Uterus (tissue), 4 donors: ENCODE results near the gene RPL11. TPM values are rescaled to one million over a fixed set of nuclear protein-coding genes. Genes with fewer than 3 reads are reported as not detected.
A peak's percentile ranks its signal among the peaks of the same experiment; 100 is the strongest.

Experiments used
- DNase-seq, 2 donors: peaks; one replicate each; pipeline ENCODE4 v3.0.0-alpha.2; 2019 to 2020
- H3K27ac ChIP-seq, 2 donors: fragments of 200-600 bp; sonication (generic); 1 replicate in 1 of 2; 2 replicates in 1 of 2; pipeline ENCODE4 v1.5.1; 2016 to 2018
- H3K27me3 ChIP-seq, 2 donors: fragments of 200-600 bp; sonication (generic); one replicate each; pipeline ENCODE4 v1.5.1; 2018 to 2019; ENCODE audit warnings: control low read depth in 1 of 2
- H3K36me3 ChIP-seq, 2 donors: fragments of 200-600 bp; sonication (generic); one replicate each; pipeline ENCODE4 v1.5.1; 2019; ENCODE audit warnings: control low read depth in 1 of 2
- H3K4me1 ChIP-seq, 2 donors: fragments of 200-600 bp; sonication (generic); one replicate each; pipeline ENCODE4 v1.5.1; 2018 to 2019; ENCODE audit warnings: control low read depth in 1 of 2
- H3K4me3 ChIP-seq, 2 donors: fragments of 200-600 bp; sonication (generic); 1 replicate in 1 of 2; 2 replicates in 1 of 2; pipeline ENCODE4 v1.5.1; 2018 to 2019; ENCODE audit warnings: mild to moderate bottlenecking in 1 of 2
- H3K9me3 ChIP-seq, 2 donors: fragments of 200-600 bp; sonication (generic); one replicate each; pipeline ENCODE4 v1.5.1; 2019; ENCODE audit warnings: control low read depth in 1 of 2
- POLR2A ChIP-seq, 2 donors: fragments of 450-650 bp; IDR thresholded peaks; one replicate each; pipeline ENCODE4 v1.6.1; 2016; ENCODE audit warnings: antibody characterized with exemption in 2 of 2, mild to moderate bottlenecking in 1 of 2, moderate library complexity in 1 of 2
- intact Hi-C: fragments of 100-400 bp; cut with DNase I; formaldehyde crosslinking; loops from one replicate; pipeline ENCODE4 v1.15.1; 2023; ENCODE audit warnings: low total_unique reads
- total RNA-seq, 4 donors: library from RNA; depleted of rRNA in 3 of 4; stranded (reverse); fragments of >200 nt in 3 of 4; gene quantifications; one replicate each; pipeline versions ENCODE4 v1.1.0 to v1.2.4, GENCODE V29; 2014 to 2023
- TF ChIP-seq, protein P1 (sequence below), 4 experiments: fragments of 200-600 bp in 2 of 4; fragments of 450-650 bp in 2 of 4; sonication (generic) in 2 of 4; IDR thresholded peaks; one replicate each; pipeline ENCODE4 v1.5.1; 2016 to 2019; ENCODE audit warnings: antibody characterized with exemption in 4 of 4, mild to moderate bottlenecking in 2 of 4, moderate library complexity in 1 of 4
- donor health status: DM: yes; HTN: yes; CAD: no.

RPL11 gene
- 1,000 to 10,000 TPM in 3 of 4 donors, 100 to 1,000 TPM in 1; 710 to 1,429 (median 1,220) TPM for total RNA-seq

DNA sequence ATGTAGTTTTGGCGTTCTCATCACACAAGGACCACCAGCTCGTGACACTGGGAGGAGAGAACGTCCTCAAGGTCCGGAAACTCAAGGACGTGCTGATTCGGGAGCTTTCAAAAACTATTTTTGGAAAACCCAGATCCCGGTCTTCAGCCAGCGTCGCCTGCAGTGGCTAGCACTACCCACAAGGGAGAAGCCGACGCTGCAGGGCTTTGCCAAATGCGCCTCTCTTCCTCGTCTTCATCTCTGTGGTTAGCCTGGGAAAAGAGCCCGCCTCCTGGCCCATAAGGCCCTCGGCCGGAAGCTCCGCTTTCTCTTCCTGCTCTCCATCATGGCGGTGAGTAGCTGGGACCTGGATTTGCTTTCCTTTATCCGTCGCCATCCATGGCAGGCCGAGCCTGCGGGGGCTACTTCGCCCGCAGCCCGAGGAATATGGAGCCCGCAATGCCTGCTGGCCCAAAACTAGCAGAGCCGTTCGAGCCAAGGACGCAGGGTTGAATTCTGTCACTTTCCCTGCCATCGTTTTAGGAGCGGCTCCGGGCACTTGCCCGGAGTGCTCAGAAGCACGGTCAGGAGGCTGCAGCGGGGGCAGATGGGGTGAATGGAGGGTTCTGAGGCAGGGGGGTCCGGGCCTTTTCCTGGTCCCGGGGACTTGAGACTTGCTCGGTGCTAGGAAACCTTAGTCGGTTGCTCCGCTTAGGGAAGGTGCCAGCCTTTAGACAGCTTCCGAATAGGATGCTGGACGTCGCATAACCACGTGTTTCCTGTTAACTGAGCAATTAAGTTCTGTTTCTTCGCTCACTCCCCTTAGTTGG, at the start of gene RPL11:
Gene RPL11 (plus strand): TSS at position 308 of the 809 bp plus-strand sequence. CDS start 18 bp downstream, at position 326.
- Histone ChIP-seq H3K27me3 (no peaks in the 10 kb centered on the region), H3K4me1 (peaks cover 8 to 9% of the 10 kb centered on the region in 2 donors), H3K36me3 (no peaks in the 10 kb centered on the region), H3K27ac (peak within 1 kb of the TSS; percentile 81 to 86), H3K4me3 (peak within 1 kb of the TSS; percentile 70 to 82), H3K9me3 (no peaks in the 10 kb centered on the region)
- TF ChIP-seq POLR2A (IDR thresholded peaks at IDR 0.05) = peak; percentile 54 to 84
- TF ChIP-seq, protein P1, sequence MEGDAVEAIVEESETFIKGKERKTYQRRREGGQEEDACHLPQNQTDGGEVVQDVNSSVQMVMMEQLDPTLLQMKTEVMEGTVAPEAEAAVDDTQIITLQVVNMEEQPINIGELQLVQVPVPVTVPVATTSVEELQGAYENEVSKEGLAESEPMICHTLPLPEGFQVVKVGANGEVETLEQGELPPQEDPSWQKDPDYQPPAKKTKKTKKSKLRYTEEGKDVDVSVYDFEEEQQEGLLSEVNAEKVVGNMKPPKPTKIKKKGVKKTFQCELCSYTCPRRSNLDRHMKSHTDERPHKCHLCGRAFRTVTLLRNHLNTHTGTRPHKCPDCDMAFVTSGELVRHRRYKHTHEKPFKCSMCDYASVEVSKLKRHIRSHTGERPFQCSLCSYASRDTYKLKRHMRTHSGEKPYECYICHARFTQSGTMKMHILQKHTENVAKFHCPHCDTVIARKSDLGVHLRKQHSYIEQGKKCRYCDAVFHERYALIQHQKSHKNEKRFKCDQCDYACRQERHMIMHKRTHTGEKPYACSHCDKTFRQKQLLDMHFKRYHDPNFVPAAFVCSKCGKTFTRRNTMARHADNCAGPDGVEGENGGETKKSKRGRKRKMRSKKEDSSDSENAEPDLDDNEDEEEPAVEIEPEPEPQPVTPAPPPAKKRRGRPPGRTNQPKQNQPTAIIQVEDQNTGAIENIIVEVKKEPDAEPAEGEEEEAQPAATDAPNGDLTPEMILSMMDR (IDR thresholded peaks at IDR 0.05) = peak; percentile 80 to 93 (median 88)
- intact Hi-C loops = no loop called here
- peak; percentile 93 to 94 for DNase-seq

DNA sequence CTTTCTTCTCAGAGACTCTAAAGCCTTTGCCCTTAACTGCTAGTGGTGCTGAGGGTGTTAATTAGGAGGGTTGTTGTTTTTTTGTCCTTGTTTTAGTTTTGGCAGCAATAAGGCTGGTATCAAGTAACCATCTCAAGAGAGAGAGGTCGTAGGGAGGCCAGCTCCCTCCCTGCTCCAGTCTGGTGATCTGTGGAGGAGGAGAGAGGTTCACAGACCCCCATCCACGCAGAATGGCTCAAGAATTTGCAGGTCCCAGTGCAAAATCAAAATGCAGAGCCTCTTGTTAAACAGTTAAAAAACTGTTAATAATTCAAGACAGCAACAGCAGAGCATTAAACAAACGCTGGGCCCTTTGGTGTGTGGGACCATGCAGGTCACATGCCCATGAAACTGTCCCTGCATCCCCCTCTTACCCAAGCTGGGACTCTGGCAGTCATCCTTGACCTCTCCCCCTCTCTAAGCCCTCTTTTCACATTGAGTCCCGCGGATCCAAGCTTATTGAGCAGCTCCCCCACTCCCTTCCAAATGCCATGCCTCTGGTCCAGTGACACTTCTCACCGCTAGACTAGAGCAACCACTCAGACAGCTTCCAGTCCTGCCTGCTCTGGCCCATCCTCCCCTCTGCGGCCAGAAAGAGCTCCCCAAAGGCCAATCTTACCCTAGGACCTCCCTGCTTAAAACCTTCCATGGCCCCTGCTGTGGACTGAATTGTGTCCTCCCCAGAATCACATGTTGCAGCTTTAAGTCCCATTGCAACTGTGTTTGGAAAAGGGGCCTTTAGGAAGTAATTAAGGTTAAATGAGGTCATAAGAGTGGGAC, 47.7 kb upstream of the RPL11 start:
- Histone ChIP-seq H3K4me3 (no peak overlapping the region), H3K27me3 (no peaks in the 10 kb centered on the region), H3K4me1 (no peaks in the 10 kb centered on the region), H3K36me3 (no peaks in the 10 kb centered on the region), H3K9me3 (no peaks in the 10 kb centered on the region), H3K27ac (no peak overlapping the region)
- intact Hi-C loops = no loop called here
- TF ChIP-seq, protein P1 (IDR thresholded peaks at IDR 0.05) = no peak
- no peak for TF ChIP-seq POLR2A (IDR thresholded peaks at IDR 0.05)
- DNase-seq = no peak

DNA sequence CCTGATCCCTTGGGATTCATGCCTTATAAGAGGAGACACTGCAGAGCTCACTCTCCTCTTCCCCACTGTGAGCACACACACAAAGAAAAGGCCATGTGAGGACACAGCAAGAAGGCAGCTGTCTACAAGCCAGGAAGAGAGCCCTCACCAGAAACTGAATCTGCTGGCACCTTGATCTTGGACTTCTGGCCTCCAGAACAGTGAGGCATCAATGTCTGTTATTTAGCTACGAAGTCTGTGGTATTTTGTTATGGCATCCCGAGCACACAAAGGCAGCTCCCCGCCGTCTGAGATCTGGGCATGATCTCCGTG, 47.1 kb upstream of the RPL11 start:
- Histone ChIP-seq H3K9me3 (no peaks in the 10 kb centered on the region), H3K27ac (no peak overlapping the region), H3K36me3 (no peaks in the 10 kb centered on the region), H3K4me3 (no peak overlapping the region), H3K27me3 (no peaks in the 10 kb centered on the region), H3K4me1 (no peaks in the 10 kb centered on the region)
- DNase-seq = no peak
- TF ChIP-seq POLR2A (IDR thresholded peaks at IDR 0.05) = no peak
- TF ChIP-seq, protein P1 (IDR thresholded peaks at IDR 0.05) = no peak
- intact Hi-C loops = no loop called here

DNA sequence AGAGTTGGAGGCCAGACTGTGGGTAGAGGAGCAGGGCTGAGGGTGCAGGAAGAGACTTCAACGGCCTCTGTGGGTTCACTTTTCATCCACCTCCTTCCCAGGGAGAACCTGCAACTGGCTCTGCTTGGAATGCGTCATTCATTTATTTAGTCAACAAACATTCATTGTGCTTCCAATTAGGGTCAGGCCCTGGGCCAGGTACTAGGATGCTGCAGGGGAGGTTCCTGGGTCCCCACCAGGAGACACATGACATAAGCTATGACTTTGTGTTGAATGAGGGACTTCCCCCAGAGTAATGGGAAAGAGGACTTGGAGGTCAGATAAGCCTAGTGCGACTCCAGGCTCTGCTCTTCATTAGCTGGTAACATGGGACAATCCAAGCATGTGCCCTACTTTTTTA, 46.3 kb upstream of the RPL11 start:
- Histone ChIP-seq H3K4me1 (no peaks in the 10 kb centered on the region), H3K36me3 (no peaks in the 10 kb centered on the region), H3K4me3 (no peak overlapping the region), H3K9me3 (no peaks in the 10 kb centered on the region), H3K27me3 (no peaks in the 10 kb centered on the region), H3K27ac (no peak overlapping the region)
- no peak for DNase-seq
- intact Hi-C loops = no loop called here
- TF ChIP-seq, protein P1 (IDR thresholded peaks at IDR 0.05) = no peak
- TF ChIP-seq POLR2A (IDR thresholded peaks at IDR 0.05) = no peak

DNA sequence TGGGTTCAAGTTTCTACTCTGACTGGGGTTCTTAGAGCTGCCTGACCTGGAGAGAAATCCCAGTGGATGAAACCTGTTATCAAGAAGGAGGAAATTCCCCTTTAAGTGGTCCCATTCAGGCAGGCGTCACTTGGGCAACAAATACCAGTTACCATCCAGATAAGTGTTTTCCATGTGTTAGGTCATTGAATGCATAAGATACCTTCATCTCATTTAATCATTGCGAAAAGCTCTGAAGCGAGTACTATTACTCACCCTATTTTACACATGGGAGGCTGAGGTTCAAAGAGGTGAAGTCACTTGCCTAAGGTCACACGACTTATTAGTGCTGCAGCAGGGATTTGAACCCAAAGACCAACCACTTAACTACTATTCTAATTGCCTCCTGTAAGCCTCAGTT, 45.5 kb upstream of the RPL11 start:
- H3K36me3 ChIP-seq = no peaks in the 10 kb centered on the region
- no peaks in the 10 kb centered on the region for H3K4me1 ChIP-seq
- H3K27me3 ChIP-seq = no peaks in the 10 kb centered on the region
- no peak overlapping the region for H3K4me3 ChIP-seq
- no peak for DNase-seq
- H3K9me3 ChIP-seq = no peaks in the 10 kb centered on the region
- intact Hi-C loops = no loop called here
- TF ChIP-seq, protein P1 (IDR thresholded peaks at IDR 0.05) = no peak
- TF ChIP-seq POLR2A (IDR thresholded peaks at IDR 0.05) = no peak
- H3K27ac ChIP-seq = no peak overlapping the region
